ENCODE data around the gene TMEM273. TPM values are rescaled to one million over a fixed set of nuclear protein-coding genes. Genes with fewer than 3 reads are reported as not detected.

The TMEM273 gene
- total RNA-seq, 4 donors from 2014 or later: 2.7 to 16.2 (median 10.2) TPM

GRCh38 chr10:49222170-49222569, 34.0 kb upstream of the TMEM273 start:
- DNase-seq: no peak
- Histone ChIP-seq H3K27me3 (no peaks in the 10 kb centered on the region), H3K36me3 (no peaks in the 10 kb centered on the region), H3K9me3 (no peaks in the 10 kb centered on the region), H3K27ac (no peak overlapping the region), H3K4me3 (no peak overlapping the region), H3K4me1 (no peaks in the 10 kb centered on the region)
- TF ChIP-seq POLR2A (IDR thresholded peaks at IDR 0.05) (no peak), CTCF (IDR thresholded peaks at IDR 0.05) (no peak)

GRCh38 chr10:49220679-49221078, 32.5 kb upstream of the TMEM273 start:
- Histone ChIP-seq H3K36me3 (no peaks in the 10 kb centered on the region), H3K4me3 (no peak overlapping the region), H3K9me3 (no peaks in the 10 kb centered on the region), H3K4me1 (no peaks in the 10 kb centered on the region), H3K27me3 (no peaks in the 10 kb centered on the region), H3K27ac (no peak overlapping the region)
- no peak for DNase-seq
- TF ChIP-seq CTCF (IDR thresholded peaks at IDR 0.05) (no peak), POLR2A (IDR thresholded peaks at IDR 0.05) (no peak)

DNA sequence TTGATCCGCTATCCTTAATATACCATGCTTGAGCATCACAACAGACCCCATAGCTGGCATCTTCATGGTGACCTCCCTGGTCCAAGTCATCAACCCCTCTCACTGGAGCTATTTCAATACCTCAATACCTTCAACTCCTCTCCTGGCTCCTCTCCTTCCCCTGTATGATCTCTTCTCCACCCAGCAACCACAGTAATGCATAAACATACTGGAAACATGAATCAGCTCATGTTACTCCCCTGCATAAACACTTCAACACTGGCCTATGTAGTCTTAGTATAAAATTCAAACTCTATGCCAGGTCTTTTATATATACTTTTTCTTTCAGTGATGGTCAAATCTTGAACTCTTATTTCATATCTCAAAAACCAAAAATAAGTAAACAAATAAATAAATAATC, 31.8 kb upstream of the TMEM273 start:
- no peaks in the 10 kb centered on the region for H3K27me3 ChIP-seq
- H3K4me1 ChIP-seq: no peaks in the 10 kb centered on the region
- TF ChIP-seq POLR2A (IDR thresholded peaks at IDR 0.05): no peak
- TF ChIP-seq CTCF (IDR thresholded peaks at IDR 0.05): no peak
- no peaks in the 10 kb centered on the region for H3K9me3 ChIP-seq
- DNase-seq: no peak
- no peak overlapping the region for H3K4me3 ChIP-seq
- no peaks in the 10 kb centered on the region for H3K36me3 ChIP-seq
- no peak overlapping the region for H3K27ac ChIP-seq

DNA sequence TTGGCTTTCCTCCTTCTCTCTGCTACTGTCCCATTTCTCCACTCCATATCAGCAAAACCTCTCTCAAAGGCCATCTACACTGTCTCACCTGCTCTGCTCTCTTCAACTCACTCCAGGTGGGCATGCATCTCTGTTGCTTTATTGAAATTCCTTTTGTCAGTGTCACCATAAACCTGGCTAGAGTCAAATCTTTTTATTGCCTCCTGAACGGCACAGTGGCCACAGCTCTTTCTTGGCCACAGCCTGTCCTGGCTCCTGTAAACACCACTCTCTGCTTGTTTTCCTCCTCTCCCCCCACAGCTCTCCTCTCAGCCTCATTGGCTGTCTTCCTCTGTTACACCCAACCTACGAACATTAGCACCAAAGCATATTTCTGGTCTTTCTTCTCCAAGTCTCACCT, 31.1 kb upstream of the TMEM273 start:
- no peak overlapping the region for H3K4me3 ChIP-seq
- TF ChIP-seq CTCF (IDR thresholded peaks at IDR 0.05) (no peak), POLR2A (IDR thresholded peaks at IDR 0.05) (no peak)
- no peak for DNase-seq
- H3K36me3 ChIP-seq: no peaks in the 10 kb centered on the region
- H3K9me3 ChIP-seq: no peaks in the 10 kb centered on the region
- no peaks in the 10 kb centered on the region for H3K4me1 ChIP-seq
- H3K27me3 ChIP-seq: no peaks in the 10 kb centered on the region
- H3K27ac ChIP-seq: no peak overlapping the region

GRCh38 chr10:49218480-49218879, 30.3 kb upstream of the TMEM273 start:
- H3K27ac ChIP-seq: no peak overlapping the region
- no peaks in the 10 kb centered on the region for H3K9me3 ChIP-seq
- no peak for DNase-seq

More at GRCh38 chr10:49218480-49218879, 30.3 kb upstream of the TMEM273 start:
- Histone ChIP-seq H3K36me3 (no peaks in the 10 kb centered on the region), H3K27me3 (no peaks in the 10 kb centered on the region), H3K4me1 (no peaks in the 10 kb centered on the region), H3K4me3 (no peak overlapping the region)
- TF ChIP-seq POLR2A (IDR thresholded peaks at IDR 0.05) (no peak), CTCF (IDR thresholded peaks at IDR 0.05) (no peak)
